Activated T-helper 17 cell treated with anti-CD3 and anti-CD28 coated beads, Interleukin-2, amount 50 U/mL, for 72 hours (primary cell): ENCODE results near the gene PGS1. TPM values are rescaled to one million over a fixed set of nuclear protein-coding genes. Genes with fewer than 3 reads are reported as not detected.

Source experiments
- ATAC-seq: fragments of 150-1000 bp; cut with Tn5 transposase; replicated peaks from 2 replicates; pipeline ENCODE4 v1.10.0; 2021; ENCODE audit warnings: mild to moderate bottlenecking, moderate library complexity
- H3K27ac Mint-ChIP-seq: one replicate; pipeline ENCODE4 v1.8.0; 2022; ENCODE audit warnings: mixed read lengths
- H3K27me3 Mint-ChIP-seq: one replicate; pipeline ENCODE4 v1.8.0; 2022; ENCODE audit warnings: mixed read lengths
- H3K36me3 Mint-ChIP-seq: one replicate; pipeline ENCODE4 v1.8.0; 2022; ENCODE audit warnings: low read depth, mild to moderate bottlenecking, mixed read lengths
- H3K4me1 Mint-ChIP-seq: one replicate; pipeline ENCODE4 v1.8.0; 2022; ENCODE audit warnings: mixed read lengths
- H3K4me3 Mint-ChIP-seq: one replicate; pipeline ENCODE4 v1.8.0; 2022; ENCODE audit warnings: mild to moderate bottlenecking, mixed read lengths
- H3K9me3 Mint-ChIP-seq: one replicate; pipeline ENCODE4 v1.8.0; 2022; ENCODE audit warnings: mixed read lengths
- total RNA-seq, 2 donors: library from RNA; stranded (reverse); gene quantifications; one replicate each; pipeline ENCODE4 v1.2.3, GENCODE V29; 2022

PGS1 gene
- total RNA-seq, 2 donors from 2014 or later: 76.1 to 101 TPM

DNA sequence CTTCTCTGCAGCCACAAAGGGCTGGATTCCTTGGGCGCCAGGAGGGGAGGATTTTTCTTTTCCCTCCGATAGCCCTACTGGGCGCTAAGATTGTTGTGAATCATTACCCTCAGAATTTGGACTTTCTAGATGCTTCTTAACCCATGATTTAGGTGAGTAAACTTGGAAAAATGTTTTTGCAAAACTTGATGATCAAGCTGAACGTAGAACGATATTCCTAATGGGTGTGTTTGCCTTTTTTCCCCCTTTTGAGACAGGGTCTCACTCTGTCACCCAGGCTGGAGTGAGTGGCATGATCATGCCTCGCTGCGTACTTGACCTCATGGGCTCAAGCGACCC lies 43.8 kb downstream of the PGS1 start:
- H3K27ac Mint-ChIP-seq: peak overlapping the region; percentile 36
- H3K27me3 Mint-ChIP-seq: no peaks in the 10 kb centered on the region
- no peaks in the 10 kb centered on the region for H3K9me3 Mint-ChIP-seq
- no peak overlapping the region for H3K4me3 Mint-ChIP-seq
- H3K36me3 Mint-ChIP-seq: peaks cover 99% of the 10 kb centered on the region
- no peak for ATAC-seq
- peaks cover 24% of the 10 kb centered on the region for H3K4me1 Mint-ChIP-seq

DNA sequence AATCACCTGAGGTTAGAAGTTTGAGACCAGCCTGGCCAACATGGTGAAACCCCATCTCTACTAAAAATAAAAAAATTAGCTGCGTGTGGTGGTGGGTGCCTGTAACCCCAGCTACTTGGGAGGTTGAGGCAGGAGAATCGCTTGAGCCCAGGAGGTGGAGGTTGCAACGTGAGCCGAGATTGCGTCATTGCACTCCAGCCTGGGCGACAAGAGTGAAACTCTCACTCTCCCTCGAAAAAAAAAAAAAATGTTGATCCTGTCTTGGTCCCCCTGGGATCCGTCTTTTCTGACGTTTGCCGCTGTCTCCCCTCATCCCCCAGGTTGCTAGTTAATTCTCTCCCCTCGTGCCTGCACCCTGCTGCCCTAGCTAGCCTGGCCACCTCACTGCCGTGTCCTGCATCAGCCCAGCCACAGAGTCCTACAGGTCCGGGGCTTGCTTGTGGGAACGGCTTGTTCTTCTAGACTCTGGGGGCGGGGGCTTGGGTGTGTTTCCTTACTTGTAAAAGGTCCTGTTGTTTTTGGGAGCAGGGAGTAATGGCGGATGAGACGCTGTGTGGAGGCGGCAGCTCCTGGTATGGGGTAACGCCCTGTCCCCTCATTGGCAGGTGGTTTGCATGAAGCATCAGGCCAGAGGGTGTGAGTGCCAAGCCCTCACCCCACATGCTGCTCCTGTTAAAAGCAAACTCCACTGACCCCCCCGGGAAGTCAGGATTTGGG lies 44.6 kb downstream of the PGS1 start:
- Mint-ChIP-seq H3K9me3 (no peaks in the 10 kb centered on the region), H3K36me3 (peaks cover 96% of the 10 kb centered on the region), H3K4me1 (peaks cover 20% of the 10 kb centered on the region), H3K27me3 (no peaks in the 10 kb centered on the region), H3K4me3 (no peak overlapping the region), H3K27ac (no peak overlapping the region)
- no peak for ATAC-seq

DNA sequence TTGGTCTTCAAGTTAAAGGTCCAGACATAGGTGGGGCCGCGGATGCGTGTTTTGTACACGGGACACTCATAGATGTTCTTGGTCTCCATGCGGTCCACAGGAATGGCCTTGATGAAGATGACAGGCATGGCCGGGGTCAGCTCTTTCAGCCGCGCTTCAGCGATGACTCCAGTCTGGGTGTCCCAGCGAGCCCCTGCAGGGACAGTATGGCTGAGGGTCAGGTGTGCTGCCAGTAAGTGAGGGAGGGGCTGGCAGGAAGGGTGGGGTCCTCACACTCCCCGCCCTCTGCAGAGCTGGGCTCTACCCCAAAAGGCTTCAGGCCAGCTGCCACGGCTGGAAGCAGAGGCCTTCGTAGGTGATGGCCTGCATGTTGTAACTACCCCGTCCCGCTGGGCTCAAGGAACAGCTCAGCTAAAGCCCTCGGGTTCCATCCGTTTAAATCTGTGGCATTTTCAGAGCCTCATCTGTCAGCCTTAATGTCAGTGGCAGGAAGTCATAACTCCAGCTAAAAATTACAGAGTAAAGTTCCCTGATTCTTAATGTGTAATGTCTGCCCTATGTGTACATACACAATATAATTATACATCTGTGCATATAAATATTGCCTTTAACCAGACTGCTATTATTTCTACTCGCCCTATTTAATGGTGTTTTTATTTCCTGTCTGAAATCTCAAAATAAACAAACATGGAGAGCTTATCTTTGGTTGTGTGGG lies 45.7 kb downstream of the PGS1 start:
- Mint-ChIP-seq H3K36me3 (peaks cover 96% of the 10 kb centered on the region), H3K9me3 (no peaks in the 10 kb centered on the region), H3K4me1 (peaks cover 20% of the 10 kb centered on the region), H3K27me3 (no peaks in the 10 kb centered on the region), H3K4me3 (no peak overlapping the region), H3K27ac (no peak overlapping the region)
- no peak for ATAC-seq

DNA sequence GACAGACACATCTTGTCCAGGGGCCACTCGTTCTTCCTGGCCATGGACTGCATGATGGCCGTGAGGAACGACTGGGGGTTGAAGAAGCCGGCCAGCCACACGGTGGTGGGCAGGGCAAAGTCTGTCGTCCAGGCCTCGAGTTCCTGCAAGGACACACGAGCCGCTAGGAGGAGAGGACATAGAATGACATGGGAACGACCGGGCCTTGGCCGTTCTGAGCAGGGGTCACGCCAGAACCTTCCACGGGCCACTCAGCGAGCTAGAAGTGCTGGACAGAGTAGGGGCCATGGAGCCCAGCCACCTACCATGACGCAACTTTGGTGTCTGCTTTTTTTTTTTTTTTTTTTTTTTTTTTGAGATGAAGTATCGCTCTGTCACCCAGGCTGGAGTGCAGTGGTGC lies 47.0 kb downstream of the PGS1 start:
- H3K27ac Mint-ChIP-seq: no peak overlapping the region
- peaks cover 93% of the 10 kb centered on the region for H3K36me3 Mint-ChIP-seq
- H3K9me3 Mint-ChIP-seq: no peaks in the 10 kb centered on the region
- no peak overlapping the region for H3K4me3 Mint-ChIP-seq
- no peak for ATAC-seq
- H3K4me1 Mint-ChIP-seq: peaks cover 17% of the 10 kb centered on the region
- H3K27me3 Mint-ChIP-seq: no peaks in the 10 kb centered on the region

GRCh38 chr17:78426293-78426879 lies 47.9 kb downstream of the PGS1 start:
- no peak overlapping the region for H3K27ac Mint-ChIP-seq
- no peaks in the 10 kb centered on the region for H3K9me3 Mint-ChIP-seq
- no peaks in the 10 kb centered on the region for H3K27me3 Mint-ChIP-seq
- no peak overlapping the region for H3K4me3 Mint-ChIP-seq
- H3K36me3 Mint-ChIP-seq: peaks cover 84% of the 10 kb centered on the region
- peaks cover 8% of the 10 kb centered on the region for H3K4me1 Mint-ChIP-seq
- no peak for ATAC-seq

DNA sequence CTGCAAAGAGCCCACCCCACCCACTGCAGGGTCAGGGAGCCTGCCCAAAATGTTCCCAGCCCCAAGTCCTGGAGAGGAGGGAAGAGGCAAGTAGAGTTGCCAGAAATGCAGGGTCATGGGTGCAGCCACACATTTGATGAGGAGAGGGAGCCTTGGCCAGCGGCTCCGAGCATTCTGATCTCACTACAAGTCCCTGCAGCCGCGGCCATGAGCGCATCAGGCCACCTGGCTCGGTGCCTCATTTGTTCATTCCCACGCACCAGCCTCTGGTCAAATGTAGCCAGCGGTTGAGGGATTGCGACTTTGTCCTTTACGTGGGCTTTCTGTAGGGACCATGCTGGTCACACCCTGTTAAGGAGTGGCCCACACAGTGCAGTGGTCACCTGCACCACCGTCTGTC lies 48.7 kb downstream of the PGS1 start:
- H3K27me3 Mint-ChIP-seq: no peaks in the 10 kb centered on the region
- ATAC-seq: no peak
- peaks cover under 1% of the 10 kb centered on the region for H3K4me1 Mint-ChIP-seq
- peaks cover 76% of the 10 kb centered on the region for H3K36me3 Mint-ChIP-seq
- H3K9me3 Mint-ChIP-seq: no peaks in the 10 kb centered on the region
- no peak overlapping the region for H3K27ac Mint-ChIP-seq
- no peak overlapping the region for H3K4me3 Mint-ChIP-seq

DNA sequence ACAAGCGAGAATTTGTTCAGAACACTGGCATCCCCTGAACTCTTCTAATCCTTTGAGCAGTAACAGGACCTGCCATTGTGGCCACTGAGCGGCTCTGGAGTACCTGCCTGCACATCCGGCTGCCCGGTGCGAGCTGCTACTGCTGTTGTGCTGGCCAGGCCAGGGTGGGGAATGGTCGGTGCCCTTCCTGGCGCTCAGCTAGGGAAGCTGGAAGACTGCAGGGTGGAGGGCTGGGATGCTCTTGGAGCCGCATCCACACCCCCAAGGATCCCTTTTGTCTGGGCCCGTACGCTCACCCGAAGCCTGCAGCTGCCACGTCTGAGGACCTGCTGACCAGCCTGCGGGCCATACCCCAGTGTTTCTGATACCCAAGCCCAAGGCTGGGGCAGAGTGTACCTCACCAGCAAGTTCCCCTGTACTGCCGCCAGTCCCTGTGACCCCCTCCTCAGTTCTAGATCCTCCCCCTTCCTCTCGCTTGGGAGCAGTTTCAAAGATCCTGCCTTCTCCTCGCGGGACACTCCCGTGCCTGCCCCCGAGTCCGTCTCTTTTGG lies 49.7 kb downstream of the PGS1 start:
- no peak for ATAC-seq
- Mint-ChIP-seq H3K4me1 (no peaks in the 10 kb centered on the region), H3K4me3 (no peak overlapping the region), H3K9me3 (no peaks in the 10 kb centered on the region), H3K27ac (no peak overlapping the region), H3K27me3 (no peaks in the 10 kb centered on the region), H3K36me3 (peaks cover 66% of the 10 kb centered on the region)

DNA sequence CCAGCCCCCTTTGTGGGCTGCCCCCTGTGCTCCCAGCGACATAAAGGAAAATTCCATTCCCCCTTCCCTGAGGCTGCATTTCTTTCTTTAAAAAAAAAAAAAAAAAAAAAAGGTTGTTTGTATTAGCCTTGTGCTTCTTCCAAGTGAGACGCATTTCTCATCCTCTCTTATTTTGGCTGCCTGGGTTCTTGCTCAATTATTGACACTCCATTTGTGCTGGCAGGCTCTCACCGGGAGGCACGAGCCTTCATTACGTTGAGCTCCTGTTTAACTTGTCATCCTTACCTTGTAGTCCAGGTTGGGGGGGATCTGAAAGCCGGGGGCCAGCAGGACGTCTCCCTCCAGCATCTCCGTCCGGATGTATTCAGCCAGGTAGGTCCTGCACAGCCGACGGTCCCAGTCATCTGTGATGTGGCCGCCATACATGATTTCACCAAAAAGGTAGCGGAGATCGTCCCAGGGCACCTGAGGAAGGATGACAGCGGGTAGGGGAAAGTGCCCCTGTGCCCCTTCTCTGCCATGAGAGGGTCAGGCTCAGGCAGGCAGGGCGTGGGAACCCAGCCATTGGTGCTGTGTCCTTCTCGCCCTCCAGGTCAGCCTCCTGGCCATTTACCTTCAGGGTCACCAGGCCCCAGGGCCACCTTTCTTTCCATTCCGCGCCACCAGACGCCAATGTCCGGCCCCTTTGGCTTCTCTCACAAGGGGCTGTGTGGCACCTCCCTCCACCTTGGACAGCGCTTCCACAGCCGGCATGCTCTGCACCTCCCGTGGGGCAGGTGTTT lies 50.6 kb downstream of the PGS1 start:
- Mint-ChIP-seq H3K4me3 (no peak overlapping the region), H3K27ac (no peak overlapping the region), H3K4me1 (no peaks in the 10 kb centered on the region), H3K27me3 (no peaks in the 10 kb centered on the region), H3K9me3 (no peaks in the 10 kb centered on the region), H3K36me3 (peaks cover 57% of the 10 kb centered on the region)
- no peak for ATAC-seq

DNA sequence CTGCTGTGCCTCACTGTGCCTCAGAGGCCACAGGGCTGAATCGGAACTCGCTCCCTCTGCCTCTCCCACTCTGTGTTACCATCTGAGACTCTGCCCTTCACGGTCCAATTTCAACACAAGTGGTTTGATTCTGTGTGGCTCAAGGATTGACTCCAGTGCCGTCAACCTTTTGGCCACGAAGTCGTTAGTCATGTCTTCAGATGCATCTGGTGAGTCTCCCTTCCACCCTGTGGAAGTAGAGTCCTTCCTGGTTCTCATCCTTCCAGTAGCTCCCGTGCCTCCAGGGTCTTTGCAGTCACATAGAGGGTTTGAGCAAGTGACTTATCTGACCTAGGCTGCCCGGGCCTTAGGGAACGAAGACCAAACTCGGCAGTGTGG lies 51.2 kb downstream of the PGS1 start:
- Mint-ChIP-seq H3K4me1 (no peaks in the 10 kb centered on the region), H3K27ac (no peak overlapping the region), H3K36me3 (peaks cover 51% of the 10 kb centered on the region), H3K27me3 (no peaks in the 10 kb centered on the region), H3K9me3 (no peaks in the 10 kb centered on the region), H3K4me3 (no peak overlapping the region)
- ATAC-seq: no peak

- peaks cover 37% of the 10 kb centered on the region for H3K36me3 Mint-ChIP-seq
- H3K4me1 Mint-ChIP-seq: no peaks in the 10 kb centered on the region
- no peak overlapping the region for H3K27ac Mint-ChIP-seq
- no peaks in the 10 kb centered on the region for H3K9me3 Mint-ChIP-seq
- H3K4me3 Mint-ChIP-seq: no peak overlapping the region
- ATAC-seq: no peak
- no peaks in the 10 kb centered on the region for H3K27me3 Mint-ChIP-seq
These were observed 52.6 kb downstream of the PGS1 start for GRCh38 chr17:78430892-78431691.

DNA sequence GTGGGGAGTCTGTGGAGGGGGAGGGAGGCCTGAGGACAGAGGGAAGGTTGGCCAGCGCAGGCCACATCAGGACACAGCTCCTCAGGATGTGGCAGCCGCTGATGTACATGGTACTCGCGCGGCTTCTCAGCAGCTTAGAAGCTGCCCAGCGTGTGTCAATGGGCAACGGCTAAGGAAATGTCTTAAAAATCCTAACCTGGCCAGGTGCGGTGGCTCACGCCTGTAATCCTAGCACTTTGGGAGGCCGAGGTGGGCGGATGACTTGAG lies 53.2 kb downstream of the PGS1 start:
- H3K27ac Mint-ChIP-seq: no peak overlapping the region
- ATAC-seq: no peak
- no peaks in the 10 kb centered on the region for H3K4me1 Mint-ChIP-seq
- no peaks in the 10 kb centered on the region for H3K27me3 Mint-ChIP-seq
- no peak overlapping the region for H3K4me3 Mint-ChIP-seq
- H3K36me3 Mint-ChIP-seq: peaks cover 31% of the 10 kb centered on the region
- no peaks in the 10 kb centered on the region for H3K9me3 Mint-ChIP-seq

DNA sequence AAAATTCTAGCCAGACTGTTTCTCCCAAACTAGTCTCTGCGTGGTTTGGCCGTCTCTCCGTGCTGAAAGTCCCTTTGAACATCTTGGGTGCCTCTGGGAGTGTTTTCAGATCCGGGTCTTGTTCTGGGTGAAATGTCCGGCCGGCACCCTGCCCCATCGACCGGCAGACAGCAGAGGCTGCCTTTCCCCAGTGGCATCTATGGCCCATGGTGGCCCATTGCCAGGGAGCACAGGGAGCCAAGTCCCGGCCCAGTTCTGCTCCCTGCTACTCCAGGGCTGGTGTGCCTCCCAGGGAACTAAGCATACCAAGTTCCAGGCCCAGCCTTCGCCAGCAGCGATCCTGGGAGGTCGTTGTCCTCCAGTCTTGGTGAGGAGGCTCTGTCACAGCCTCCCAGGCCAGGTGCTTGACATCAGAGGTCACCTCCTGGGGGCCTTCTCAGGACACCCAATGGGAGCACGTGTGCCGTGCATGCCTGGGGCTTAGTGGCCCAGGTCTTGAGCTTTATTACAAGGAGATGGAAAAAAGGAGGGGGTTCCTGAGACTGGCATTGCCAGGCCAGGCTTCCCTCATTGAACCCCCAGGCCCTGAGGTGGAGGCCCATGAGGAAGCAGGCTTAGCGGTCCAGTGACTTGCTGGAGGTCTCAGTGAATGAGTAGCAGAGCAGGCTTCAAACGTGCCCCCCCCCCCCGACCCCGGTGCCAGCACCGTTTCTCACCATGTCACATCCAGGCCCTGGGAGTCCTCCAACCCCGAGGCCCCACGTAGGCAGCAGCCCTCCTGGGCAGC lies 54.0 kb downstream of the PGS1 start:
- no peak for ATAC-seq
- Mint-ChIP-seq H3K9me3 (no peaks in the 10 kb centered on the region), H3K27ac (no peak overlapping the region), H3K36me3 (peaks cover 23% of the 10 kb centered on the region), H3K27me3 (no peaks in the 10 kb centered on the region), H3K4me1 (no peaks in the 10 kb centered on the region), H3K4me3 (no peak overlapping the region)

DNA sequence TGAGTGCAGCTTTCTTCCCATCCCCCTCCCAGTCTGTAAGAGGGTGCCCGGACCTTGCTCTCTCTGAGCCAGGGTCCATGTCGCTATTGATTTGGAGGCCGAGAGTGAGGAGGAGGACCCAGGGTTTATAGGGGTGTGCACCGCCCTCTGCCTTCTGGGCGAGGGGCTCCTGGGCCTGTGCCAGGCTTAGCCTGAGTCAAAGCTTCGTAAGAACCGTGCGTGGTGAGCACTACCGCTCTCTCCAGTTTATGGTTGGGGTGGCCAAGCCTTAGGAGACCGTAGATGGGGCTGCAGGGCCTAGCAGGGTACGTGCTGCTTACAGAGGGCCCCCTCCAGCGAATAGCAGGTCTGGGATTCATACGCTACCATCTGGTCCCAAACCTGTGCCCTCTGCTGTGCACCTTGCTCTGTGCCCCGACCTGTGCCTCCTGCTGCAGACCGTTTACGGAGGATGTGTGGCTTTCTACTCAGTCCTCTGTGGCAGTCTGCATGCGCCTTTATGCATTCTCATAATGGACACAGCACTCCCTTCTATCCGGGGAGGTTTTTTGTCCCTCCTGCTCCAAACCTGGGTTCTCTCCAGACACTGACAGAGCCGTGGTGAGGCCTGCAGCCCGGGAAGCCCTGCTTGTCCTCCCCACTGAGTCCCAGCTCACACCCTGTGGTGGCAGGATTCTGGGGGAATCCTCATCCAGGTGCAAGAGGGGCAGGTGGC lies 54.7 kb downstream of the PGS1 start:
- Mint-ChIP-seq H3K36me3 (peaks cover 20% of the 10 kb centered on the region), H3K27me3 (no peaks in the 10 kb centered on the region), H3K4me1 (no peaks in the 10 kb centered on the region), H3K9me3 (no peaks in the 10 kb centered on the region), H3K27ac (no peak overlapping the region), H3K4me3 (no peak overlapping the region)
- no peak for ATAC-seq
